HuH-7 (cell line): Measurements from ENCODE around the gene TNIK.

Experiments
- DNase-seq: peaks from one replicate; pipeline ENCODE4 v3.0.0; 2011; ENCODE audit warnings: low spot score

TNIK gene

GRCh38 chr3:171066206-171066605 lies 394.0 kb downstream of the TNIK start:
- DNase-seq: no peak

GRCh38 chr3:171065732-171066131 lies 394.5 kb downstream of the TNIK start:
- DNase-seq: no peak

GRCh38 chr3:171064461-171064860 lies 395.7 kb downstream of the TNIK start:
- DNase-seq: no peak

- no peak for DNase-seq
Measured at GRCh38 chr3:171061749-171062148, 398.5 kb downstream of the TNIK start.

GRCh38 chr3:171059978-171060377 lies 400.2 kb downstream of the TNIK start:
- no peak for DNase-seq

GRCh38 chr3:171058873-171059603 lies 401.2 kb downstream of the TNIK start:
- no peak for DNase-seq

- DNase-seq: no peak
Measured at GRCh38 chr3:171058058-171058457, 402.1 kb downstream of the TNIK start.

- no peak for DNase-seq
Measured at GRCh38 chr3:171057072-171057471, 403.1 kb downstream of the TNIK start.

GRCh38 chr3:171056528-171056927 lies 403.7 kb downstream of the TNIK start:
- DNase-seq: no peak

GRCh38 chr3:171055336-171056178 lies 404.6 kb downstream of the TNIK start:
- DNase-seq: no peak

GRCh38 chr3:171054921-171055320 lies 405.3 kb downstream of the TNIK start:
- no peak for DNase-seq

GRCh38 chr3:171054231-171054630 lies 406.0 kb downstream of the TNIK start:
- DNase-seq: no peak

GRCh38 chr3:171049861-171050444 lies 410.3 kb downstream of the TNIK start:
- DNase-seq: peak; percentile 55

GRCh38 chr3:171046760-171047159 lies 413.4 kb downstream of the TNIK start:
- no peak for DNase-seq

GRCh38 chr3:171044835-171045793 lies 415.1 kb downstream of the TNIK start:
- DNase-seq: peak; percentile 60

- DNase-seq: no peak
Measured at GRCh38 chr3:171044384-171044783, 415.8 kb downstream of the TNIK start.

- DNase-seq: no peak
Measured at GRCh38 chr3:171039674-171040073, 420.5 kb downstream of the TNIK start.

GRCh38 chr3:171038342-171038741 lies 421.9 kb downstream of the TNIK start:
- no peak for DNase-seq

GRCh38 chr3:171028779-171029232 lies 431.4 kb downstream of the TNIK start:
- DNase-seq: no peak

GRCh38 chr3:171028025-171028778 lies 432.0 kb downstream of the TNIK start:
- no peak for DNase-seq
